GM21619 (cell line): Measurements from ENCODE around the gene SPDEF.

Experiments
- ATAC-seq: cut with Tn5 transposase; IDR thresholded peaks from one replicate; pipeline ENCODE4 v1.9.1; 2021; ENCODE audit not compliant: unreplicated experiment

SPDEF gene

DNA sequence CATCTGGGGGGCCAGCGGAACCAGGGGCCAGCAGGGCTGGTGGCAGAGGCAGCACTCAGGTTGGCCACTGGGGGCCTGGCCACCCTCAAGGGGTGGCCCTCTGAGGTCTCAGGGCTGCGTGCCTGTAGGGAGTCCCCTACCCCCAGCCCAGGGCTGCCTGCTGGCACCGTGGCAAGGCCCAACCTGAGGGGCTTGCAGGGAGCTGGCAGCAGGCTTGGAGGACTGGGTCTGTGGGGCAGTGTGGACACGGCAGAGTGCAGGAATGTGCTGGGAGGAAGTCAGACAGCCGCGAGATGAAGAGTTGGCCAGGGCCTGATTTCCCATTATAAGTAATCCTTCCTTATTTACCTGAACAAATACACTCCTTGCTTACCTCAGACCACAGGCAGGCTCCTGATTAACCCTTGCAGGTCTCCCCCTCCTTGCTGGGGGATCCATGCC is at the start of gene SPDEF:
TSS of gene SPDEF (minus strand) at position 299 of the 441 bp plus-strand sequence. CDS start 11,874 bp downstream, outside the sequence.
- no peak for ATAC-seq

DNA sequence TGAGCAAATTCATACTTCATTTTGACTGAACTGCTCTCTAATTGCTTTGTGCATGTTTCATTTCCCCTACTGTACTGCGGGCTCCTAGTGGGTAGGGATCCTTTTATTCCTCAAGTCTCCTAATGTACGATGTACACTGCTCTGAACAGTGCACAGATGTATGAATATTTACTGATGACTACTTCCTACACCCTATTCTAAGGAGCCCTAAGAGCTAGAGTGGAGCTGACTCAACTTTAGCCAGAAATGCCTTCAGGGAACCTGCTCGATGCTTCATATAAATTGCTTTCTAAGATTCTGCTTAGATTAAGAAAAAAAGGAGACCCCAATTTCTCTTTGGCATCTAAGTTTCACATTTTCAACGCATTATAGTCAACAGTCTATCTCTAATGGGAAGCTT is 47.6 kb upstream of the SPDEF start:
- no peak for ATAC-seq

DNA sequence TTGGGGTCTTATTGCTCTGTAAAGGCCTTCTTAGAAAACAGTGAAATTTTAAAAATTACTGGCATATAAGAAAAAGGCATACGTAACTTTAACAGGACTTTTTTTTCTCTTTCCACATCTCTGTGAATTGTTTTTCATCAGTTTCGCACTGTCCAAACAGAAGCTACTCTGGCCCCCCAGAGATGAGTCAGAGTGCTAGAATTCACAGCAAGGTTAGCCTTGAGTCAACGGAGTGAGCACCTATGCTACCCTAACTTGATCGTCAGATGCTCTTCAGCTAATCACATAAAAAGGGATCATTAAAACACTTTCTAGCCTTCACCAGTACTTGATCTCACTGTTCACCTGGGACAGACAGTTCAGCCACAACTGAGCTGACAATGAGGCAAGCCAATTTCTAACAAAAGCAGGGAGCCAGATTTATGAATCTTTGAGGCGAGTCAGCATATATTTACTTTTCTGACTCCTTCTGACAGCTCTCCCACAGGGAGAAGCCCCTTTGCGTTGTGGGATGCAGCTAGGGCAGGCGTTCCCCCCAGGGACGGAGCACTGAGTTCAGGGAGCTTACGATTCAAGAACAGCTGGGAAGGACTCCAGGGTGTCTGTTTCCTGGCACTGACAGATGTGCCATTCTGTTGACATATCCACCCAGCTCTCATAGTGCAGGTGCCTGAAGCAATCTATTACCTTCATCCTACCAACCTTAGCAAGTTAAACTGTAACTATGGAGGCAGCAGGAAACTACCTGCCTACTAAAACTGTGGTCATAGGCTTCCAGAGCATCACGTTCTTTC is 46.4 kb upstream of the SPDEF start:
- ATAC-seq = no peak

DNA sequence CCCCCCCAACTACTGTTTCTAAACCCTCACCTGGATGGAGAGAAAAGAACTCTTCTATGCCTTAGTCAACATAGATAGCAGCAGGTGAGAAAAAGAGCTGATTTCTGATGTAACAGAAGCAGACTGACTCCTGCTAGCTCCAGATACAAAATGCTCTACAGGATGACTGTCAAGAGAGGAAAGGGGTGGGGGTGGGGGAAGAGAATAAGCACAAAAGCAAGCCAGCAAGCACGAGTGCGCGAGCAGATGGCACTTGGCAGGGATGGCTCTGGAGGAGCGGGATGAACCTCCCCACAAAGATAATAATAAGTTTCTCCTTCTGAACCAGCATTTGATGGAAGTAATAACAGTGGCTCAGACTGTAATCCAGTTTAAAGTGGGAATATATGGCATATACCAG is 45.6 kb upstream of the SPDEF start:
- ATAC-seq = no peak

DNA sequence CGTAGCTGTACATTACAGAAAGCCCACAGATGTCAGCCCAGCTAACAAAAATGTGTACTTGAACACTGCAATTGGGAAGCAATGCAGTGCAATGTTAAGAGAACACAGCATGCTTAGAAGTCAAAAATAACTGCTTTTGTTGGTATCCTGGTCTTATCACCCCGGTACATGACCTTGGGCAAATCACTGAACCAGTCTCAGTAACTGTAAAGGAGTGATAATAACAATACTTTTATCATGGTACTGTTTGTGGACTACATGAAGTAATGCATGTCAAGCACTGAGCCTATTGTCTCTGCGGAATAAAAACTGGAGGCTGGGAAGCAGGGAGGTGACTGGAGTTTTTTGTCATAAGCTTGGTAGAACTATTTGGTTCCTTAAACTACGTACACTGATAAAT is 44.7 kb upstream of the SPDEF start:
- ATAC-seq = no peak

DNA sequence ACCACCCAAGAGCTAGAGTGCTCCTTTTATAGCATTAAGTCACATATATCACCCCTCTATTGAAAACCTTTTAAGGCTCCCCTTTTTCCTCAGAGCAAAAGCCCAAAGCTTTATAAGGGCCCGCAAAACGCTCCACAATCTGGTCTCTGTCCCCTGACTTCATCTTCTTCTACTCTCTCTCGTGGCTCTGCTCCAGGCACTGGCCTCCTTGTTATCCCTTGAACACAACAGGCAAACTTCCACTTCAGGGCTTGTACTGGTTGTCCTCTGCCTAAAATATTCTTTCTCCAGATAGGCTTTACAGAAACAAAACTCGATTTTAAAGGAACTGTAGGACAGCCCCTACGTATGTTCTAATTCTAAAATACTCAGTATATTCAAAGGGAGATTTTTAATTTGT is 44.0 kb upstream of the SPDEF start:
- no peak for ATAC-seq

DNA sequence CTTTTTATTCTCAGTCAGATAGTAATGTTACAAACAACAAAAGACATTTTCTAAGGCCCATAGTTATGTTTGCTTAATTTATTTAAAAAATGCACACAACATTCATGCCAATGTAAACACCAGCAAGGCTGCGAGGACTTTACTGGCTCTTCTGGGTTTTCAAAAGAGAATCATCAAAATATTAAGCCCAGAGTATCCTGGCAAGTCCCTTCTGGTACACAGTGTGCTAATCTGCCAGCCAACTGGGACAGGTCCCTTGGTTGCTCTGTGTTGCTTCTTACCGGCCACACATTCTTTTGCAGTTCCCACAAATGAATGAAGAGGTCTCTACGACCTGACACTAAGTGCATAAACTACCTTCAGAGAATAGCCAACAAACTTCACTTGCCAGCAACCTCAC is 42.6 kb upstream of the SPDEF start:
- no peak for ATAC-seq

DNA sequence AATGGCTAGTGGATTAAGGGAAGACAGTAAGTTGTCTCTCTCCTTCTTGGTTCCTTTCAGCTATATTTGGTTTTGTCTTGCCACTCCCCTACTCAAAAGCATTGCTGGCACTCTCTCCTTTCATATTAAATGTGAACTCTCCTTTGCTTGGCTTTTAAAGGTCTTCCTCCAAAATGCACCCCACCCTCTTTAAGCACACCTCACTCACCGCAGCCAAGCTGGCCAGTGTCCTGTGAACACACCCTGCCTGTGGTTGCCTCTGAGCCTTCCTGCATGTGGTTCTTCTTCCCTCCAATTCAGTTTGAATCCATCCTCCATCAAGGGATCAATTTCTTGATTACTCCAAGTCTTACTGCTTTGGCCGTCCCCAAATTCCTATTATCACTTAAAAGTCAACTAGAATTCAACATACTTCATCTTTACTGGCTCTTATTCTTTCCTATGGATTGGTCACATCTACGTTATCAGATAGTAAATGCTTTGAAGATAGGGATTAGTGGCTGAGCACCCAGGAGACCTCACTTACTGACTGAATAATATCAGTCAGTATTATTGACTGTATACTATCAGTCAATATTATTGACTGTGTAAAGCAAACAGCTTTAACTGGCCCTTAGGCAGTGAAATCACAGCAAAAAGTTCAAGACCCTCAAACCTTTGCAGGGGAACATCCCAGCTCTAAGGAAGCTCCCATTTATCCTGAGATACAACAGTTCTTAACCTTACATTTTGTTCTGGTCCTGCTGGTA is 41.6 kb upstream of the SPDEF start:
- ATAC-seq = no peak

DNA sequence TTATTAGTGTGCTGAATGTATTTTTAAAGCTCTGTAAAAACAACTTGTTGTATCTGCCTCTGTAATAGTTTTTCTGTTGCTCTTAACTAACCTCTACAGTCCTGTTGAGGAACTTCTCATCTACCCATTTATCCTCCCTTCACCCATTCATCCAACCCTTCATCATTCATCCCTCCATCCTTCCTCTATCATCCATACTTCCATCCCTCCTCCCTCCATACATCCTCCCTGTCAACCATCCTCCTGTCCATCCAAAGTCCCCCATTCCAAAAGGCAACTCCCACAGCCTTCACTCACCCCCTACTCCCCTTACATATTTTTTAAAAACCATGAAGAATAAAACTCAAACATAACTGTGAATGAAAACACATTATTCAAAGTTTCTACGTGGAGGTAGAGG is 40.7 kb upstream of the SPDEF start:
- ATAC-seq = no peak

DNA sequence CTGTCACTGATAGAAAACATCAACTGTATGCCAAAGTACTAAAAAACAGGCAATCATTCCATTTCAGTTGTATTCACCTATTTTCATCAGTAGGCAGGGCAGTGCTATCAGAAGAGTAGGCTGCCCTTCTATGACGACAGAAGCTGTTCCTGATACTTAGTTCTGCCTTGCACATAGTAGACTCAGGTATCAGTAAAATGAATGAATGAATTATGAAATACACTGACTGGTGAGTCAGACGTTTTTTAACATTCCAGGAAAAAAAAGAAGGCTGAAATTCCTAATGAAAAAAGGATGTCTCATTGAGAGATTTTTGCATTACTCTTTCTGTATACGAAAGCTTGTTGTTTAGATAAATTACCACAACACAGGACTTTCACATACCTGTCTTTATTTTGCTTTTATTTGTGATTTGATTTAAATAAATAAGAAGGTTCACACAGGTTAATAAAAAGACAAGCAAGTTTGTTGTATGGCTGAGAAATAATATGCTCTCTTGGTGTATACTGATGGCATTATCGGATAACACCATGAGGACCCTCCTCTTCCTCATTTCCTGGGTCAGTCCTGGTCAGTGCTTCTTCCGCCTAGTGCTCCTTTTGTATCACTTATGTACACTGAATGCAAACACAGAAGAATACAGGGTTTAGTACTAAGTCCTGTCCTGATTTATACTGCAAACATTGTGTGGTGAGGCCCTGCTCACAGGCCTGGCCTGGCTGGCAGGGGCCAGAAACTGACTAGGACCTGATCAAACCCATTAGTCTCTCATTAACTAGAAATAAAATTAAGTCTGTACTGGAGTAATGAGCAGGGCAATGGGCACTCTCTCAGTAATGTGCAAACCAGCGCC is 39.4 kb upstream of the SPDEF start:
- no peak for ATAC-seq

DNA sequence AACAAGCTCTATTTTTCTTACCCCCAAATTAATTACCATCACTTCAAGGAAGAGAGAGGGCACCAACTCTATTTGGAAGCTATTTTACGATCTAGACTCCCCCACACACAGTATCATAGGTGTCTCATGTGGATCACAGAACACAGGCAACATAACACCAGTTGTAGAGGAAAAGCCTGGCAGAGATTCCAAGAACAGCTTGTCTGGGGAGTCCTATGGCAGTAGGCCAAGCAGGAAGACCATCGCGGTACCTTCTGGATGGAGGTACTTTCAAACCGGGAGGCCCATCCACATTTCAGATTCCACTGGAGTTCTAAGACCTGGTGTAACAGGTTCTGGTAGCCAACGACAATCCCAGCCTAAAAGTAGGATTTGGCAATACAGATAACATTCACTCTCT is 37.6 kb upstream of the SPDEF start:
- no peak for ATAC-seq

DNA sequence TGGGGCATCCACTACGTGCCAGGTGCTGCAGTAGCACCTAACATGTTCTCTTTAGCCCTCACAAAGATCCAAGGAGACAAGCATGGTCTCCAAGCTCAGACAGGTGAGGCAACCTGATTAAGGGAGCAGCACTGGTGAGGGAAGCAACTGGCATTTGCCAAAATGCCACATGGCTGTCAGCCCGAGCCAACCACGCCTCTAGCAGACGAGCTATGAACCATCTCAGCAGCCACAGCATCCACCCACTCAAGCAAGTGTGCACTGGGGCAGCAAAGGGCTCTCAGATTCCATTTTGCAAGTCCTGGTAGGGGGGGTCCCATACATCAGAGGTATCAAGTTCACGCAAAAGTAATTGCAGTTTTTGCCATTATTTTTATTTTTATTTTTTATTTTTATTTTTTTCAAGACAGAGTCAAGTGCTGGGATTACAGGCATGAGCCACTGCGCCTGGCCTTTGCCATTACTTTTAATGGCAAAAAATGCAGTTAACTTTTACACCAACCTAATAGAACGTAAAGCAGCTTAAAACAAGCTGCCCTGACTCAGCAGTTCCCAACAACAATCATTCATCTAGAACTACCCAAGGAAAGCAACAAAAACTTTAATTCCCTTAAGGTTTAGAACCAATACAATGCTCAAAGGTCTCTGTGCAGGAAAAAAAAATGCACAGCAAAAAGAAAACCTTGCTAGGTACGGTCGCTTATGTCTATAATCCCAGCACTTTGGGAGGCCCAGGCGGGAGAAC is 36.3 kb upstream of the SPDEF start:
- ATAC-seq = no peak

DNA sequence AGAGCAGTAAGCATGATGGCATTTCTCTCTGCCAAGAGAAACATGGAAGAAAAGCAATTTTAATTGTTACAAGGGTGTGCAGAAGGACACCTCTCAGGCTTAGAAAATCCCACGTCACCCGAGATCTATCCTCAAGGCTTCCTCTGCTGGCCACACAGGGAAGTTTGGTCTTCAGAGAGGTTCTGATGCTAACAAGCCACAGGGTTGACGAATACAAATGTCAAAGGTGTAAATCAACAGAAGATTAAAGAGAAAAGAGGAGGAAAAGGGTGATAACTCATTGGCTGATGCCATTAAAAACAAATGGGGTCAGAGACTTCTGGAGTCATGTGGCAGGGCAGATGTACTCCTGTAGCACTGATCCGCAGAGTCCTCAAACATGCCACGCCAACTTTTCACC is 33.6 kb upstream of the SPDEF start:
- ATAC-seq = no peak

DNA sequence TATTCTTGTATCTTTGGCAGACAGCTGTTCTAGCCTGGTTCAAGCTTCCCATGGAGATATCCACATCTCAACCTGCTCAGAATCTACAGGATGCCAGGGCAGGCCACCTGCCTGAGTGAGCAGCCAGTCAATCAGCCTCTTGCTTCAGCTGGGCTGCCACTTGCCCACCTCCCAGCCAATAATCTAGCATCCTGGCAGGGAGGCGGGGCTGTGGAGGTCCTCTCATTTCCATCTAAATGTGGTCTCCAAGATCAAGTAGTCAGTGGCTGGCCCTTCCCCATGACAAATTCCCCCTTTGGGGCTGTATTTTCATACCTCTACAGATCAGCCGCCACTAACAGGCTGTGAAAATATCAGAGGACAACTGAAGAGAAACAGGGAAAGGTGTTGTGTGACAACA is 33.0 kb upstream of the SPDEF start:
- no peak for ATAC-seq

DNA sequence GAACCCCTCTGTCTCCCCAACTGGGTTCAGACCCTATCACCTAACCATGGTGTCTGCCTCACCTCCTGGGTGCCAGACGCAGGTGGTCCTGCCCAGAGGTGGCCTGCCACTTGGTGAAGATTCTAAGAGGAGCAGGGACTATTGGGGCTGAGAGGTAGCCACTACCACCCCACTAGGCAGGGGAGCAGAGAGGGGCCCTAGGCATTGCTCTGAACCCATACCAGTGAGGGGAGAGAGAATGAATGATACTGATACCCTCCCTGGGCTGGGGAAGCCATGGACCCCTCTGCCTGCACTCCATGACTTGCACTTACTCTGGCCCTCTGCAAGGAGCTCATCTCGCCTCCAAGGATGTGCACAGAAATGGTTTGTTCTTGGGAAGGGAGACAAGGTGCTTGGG is 31.7 kb upstream of the SPDEF start:
- ATAC-seq = no peak

DNA sequence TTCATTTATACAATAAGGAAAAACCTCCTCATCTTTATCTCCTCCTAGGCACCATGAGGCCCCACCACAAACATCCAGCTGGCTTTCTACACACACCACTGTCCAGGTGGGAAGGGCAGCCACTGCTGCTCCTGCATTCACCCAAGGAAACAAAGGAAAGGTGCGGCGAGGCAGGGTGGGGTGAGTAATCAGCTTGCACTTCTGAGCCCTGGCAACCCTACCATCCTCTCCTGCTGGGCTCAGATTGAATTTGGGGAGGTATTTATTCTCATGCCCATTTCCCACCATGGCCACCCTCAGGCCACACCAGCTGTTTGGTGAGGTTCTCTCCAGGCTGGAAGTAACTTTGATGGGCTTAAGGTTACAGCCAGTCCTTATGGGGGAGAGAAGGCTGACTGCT is 31.2 kb upstream of the SPDEF start:
- no peak for ATAC-seq

DNA sequence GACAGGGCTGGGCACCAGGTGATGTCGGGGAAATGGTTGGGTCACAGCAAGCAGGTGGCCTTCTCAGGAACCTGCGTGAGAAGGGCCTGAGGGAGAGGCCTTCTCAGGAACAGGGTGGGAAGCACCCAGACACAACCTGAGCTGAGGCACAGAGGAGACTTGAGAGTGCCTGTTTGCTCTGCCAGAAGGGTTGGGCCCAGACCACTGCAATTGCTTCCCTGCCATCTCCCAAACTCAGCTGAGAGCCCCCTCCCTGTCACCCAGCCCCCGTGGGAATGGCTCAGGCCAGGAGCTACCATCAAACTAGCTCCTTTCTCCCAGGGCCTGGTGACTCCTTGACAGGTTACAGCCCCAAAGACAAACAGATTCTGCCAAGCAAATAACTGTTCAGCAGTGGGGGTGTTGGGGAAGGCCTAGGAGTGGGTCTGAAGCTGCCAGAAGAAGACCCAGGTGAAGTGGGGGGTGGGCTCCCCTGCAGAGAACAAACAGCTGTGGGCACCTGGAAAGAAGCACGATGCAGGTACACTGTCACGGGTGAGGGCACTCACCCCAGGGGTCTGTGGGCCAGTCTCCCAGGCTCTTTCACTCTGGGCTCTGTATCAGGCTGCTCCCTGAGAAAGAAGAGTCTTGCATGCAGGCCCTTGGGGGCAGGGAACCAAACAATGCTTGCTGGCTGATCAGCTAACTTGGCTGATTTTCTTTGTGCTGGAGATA is 30.4 kb upstream of the SPDEF start:
- no peak for ATAC-seq

DNA sequence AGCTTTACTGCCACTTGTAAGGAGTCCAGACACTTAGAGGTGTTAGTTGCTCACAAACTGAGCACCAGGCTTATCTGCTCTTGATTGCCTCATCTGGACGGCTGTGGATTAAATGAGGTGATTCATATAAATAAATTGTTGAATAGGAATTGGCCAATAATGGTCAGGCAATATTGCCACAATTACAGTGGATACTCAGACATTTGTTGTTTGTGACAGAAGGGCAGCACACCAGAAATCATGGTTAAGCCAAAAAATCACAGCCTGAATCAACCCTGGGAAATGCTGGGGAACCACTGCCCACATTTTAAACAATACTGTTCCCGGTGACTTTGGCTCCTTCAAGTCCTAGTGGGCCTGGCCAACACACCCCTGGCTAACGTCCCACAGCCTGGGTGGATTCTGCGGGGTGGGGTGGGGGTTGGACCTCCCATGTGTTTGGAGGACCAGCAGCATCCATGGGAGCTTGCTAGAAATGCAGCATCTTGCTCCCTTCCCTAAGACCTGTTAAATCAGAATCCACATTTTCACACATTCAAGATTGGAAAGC is 29.5 kb upstream of the SPDEF start:
- no peak for ATAC-seq

DNA sequence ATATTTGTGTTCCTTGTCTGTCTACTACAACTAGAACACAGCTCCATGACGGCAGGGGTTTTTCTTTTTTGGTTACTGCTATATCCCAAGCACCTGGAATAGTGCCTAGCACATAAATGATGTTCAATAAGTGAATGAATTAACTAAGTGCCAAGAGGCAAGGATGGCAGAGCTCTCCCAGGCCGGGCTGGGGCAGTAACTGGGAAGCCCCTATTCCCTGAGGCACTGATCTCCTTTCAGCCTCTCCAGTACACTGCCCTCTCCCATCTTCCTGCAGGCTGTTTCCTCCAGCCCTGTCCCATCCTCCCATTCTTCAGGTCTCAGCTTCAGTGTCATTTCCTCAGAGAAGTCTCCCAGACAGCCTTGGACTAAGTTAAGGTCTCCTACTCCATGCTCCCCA is 29.0 kb upstream of the SPDEF start:
- no peak for ATAC-seq

DNA sequence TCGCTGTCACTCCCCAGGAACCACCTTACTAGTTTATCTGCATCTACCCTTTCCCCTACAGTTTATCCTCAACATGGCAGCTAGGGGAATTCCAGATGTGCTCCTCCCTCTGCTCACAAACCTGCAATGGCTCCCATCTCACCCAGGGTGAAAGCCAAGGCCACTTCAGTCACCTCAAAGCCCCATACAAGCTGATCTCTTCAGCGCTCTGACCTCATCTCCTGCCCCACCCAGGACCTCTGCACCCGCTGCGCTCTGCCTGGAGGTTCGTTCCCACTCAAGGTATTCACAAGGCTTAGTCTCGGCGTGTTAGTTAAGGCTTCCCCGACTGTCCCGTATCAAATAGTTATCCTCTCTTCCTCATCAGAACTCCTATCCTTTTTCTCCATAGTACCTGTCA is 28.6 kb upstream of the SPDEF start:
- ATAC-seq = no peak
